Stimulated activated CD8-positive, alpha-beta memory T cell treated with anti-CD3 and anti-CD28 coated beads, Interleukin-15, amount 100 ng/mL, for 4 hours (primary cell): Measurements from ENCODE around the gene LRRC75A.
"Not testable (repeated sequence)": the region's sequence is repeated elsewhere in the genome, so short reads cannot be mapped to it uniquely, and the experiment has no call there.

ENCODE experiments used
- DNase-seq, 2 donors: peaks; one replicate each; pipeline ENCODE4 v3.0.0-alpha.2; 2020; ENCODE audit warnings: low read depth in 2 of 2

Gene LRRC75A

GRCh38 chr17:16472539-16472938, 19.5 kb downstream of the LRRC75A start:
- DNase-seq, result no peak

DNA sequence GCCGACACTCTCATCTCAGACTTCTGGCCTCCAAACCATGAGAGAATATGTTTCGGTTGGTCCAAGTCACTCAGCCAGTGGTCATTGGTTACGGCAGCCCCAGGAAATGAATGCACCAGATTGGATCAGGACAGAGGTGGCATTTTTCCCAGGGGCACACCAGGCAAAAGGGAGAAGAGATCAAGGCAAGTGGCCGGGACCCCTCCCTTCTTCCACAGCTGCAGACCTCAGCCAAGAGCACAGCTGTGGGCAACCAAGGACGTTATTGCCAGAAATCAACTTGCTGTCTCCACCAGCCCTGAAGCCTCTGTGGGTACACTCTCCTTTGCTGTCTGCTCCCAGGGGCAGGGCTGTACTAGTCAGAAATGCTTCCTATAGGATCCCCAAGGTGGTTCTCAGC, 20.7 kb downstream of the LRRC75A start:
- DNase-seq, result no peak

GRCh38 chr17:16470265-16470664, 21.7 kb downstream of the LRRC75A start:
- DNase-seq, result no peak

- no peak for DNase-seq
Observed at GRCh38 chr17:16468428-16468992, 23.5 kb downstream of the LRRC75A start.

GRCh38 chr17:16467886-16468285, 24.1 kb downstream of the LRRC75A start:
- no peak for DNase-seq

DNA sequence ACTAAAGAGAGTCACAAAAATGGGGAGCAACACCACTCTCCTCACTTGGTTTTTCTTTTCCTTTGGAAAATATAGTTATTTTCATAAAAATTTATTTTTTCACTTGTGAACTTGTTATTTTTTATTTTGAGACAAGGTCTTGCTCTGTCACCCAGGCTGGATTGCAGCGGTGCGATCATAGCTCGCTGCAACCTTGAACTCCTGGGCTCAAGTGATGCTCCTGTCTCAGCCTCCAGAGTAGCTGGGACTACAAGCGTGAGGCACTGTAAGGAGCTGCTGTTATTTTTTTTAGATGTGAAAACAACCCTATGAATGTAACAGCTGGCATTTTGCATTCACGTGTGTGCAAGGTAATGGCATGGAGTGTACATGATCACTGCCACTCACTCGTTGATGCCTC, 24.9 kb downstream of the LRRC75A start:
- DNase-seq, result no peak

GRCh38 chr17:16466407-16466806, 25.6 kb downstream of the LRRC75A start:
- DNase-seq, result no peak

GRCh38 chr17:16465861-16466338, 26.1 kb downstream of the LRRC75A start:
- no peak for DNase-seq

- DNase-seq, result no peak
Observed at GRCh38 chr17:16465052-16465312, 27.0 kb downstream of the LRRC75A start.

DNA sequence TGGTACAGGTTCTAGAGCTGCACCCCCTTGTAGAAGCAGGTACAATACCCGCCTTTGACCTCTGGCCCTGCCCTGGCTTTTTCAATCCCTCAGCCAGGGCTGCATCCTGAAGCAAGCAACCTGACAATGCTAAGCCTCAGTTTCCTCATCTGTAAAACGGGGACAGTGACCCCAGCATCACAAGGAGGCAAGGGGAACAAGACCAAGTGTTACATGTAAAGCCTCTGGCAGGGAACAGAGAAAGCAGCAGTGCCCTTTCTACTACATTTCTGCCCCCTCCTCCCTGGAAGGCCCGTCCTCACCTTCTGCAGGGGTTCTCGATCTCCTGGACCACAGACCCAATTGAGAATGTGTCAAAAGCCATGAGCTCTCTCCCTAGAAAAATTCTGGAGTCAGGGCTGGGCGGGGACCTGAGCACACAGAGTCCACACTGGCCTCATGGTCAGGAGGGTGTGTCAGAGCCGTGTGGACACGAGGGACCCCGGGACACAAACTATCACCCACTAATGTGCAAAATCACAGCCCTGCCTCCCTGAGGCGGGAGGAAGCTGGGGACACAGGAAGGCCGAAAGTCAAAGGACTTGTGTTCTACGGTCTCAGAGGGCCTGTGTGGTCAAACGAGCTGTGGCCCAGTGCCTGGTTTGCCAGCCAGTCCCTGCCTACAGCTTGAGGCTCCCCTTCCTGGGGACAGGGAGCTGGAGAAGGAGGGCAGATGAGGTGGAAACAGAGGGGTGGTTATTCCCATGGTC, 27.5 kb downstream of the LRRC75A start:
- no peak for DNase-seq

- no peak for DNase-seq
Observed at GRCh38 chr17:16463358-16464302, 28.4 kb downstream of the LRRC75A start.

- DNase-seq, result no peak
Observed at GRCh38 chr17:16462070-16462864, 29.7 kb downstream of the LRRC75A start.

DNA sequence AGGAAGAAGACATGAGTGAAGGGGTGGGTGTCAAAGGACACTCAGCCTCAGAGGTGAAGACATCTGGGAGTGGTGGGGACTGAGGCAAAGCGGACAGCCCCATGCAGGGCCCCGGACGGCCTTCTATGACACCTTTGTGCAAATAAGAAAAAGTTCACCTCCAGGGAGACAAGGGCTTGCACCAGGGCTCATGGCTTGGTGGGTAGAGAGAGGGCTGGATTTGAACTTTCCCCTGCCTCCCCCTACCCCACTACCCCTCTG, 30.5 kb downstream of the LRRC75A start:
- no peak for DNase-seq

DNA sequence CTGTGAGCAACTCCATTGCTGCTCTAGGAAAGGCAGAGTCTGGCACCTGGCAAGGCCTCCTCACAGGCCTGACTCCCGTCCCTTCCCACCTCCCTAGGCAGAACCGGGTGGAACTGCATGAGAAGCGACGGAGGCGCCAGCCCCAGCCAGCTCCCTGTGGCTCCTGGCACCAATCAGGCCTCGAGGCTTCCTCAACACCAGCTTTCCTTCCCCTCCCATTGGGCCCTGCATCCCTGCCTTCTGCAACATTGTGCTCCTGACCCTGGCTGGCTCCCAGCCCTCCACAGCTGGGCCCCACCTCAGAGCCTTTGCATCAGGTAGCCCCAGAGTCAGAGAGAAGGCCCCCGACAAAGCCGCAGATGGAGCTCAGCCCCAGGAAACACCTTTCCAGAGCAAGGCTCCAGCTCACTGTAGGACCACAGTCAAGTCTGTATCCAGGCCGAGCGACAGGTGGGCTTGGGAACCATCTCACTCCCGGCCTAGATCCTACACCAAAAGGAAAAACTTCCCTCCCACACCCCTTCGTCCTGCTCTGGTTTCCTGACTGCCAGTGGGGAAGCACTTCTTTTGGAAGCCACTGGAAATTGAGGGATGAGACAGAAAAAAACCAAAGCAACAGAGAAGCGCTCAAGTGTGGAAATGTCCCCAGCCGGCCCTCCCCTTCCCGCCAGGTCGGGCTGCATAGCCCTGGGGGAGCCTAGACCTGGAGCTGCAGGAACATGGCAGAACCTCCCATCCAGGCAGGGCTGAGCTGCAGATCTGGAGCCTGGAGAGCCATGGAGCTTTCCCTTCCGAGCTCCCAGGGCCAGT, 31.0 kb downstream of the LRRC75A start:
- no peak for DNase-seq

DNA sequence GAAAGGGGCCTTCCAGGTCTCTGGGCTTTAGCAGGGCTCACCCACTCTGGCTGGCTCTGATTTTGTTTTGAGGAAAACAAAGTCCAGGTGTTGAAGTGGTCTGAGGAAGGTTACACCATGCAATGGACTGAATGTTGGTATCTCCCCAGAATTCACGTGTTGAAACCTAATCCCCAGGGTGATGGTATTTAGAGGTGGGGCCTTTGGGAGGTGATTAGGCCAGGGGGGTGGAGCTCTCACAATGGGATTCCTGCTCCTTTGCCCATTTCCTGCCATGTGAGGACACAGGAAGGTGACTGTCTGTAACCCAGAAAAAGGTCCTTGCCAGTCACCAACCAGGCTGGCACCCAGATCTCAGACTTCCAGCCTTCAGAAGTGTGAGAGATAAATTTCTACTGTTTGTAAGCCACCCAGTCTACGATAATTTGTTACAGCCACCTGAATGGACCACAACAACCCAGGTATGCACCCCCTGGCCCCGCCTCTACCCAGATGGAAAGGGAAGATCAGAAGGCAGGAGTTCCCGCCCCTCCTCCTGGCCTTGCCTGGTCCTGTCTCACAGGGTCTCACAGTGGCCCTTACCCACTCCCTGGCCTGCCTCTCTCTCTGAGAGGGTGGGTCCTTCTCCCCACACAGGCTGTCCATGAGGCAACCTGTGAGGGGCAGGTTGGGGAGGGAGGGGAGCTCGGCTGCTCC, 32.0 kb downstream of the LRRC75A start:
- no peak for DNase-seq

- DNase-seq, result no peak
Observed at GRCh38 chr17:16459271-16459670, 32.7 kb downstream of the LRRC75A start.

- no peak for DNase-seq
Observed at GRCh38 chr17:16456742-16457316, 35.2 kb downstream of the LRRC75A start.

GRCh38 chr17:16455997-16456741, 35.8 kb downstream of the LRRC75A start:
- DNase-seq, result no peak

DNA sequence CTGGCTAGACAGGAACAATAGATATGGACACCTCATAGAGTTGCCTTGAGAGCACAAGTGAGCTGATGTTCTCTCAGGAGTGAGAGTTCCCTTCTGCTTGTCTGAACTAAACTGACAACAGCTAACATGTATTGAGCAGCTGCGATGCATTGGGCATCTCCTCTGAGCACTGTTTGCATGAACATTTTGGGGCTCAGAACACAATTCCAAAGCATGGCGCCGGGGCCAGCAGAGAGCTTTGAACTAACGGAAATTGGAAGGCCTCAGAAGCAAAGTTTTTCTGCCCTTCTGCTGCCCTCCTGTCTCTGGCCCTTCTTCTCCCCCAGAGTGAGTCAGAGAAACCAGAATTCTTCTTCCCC, 38.5 kb downstream of the LRRC75A start:
- DNase-seq, result no peak

GRCh38 chr17:16452268-16452667, 39.7 kb downstream of the LRRC75A start:
- not testable (repeated sequence) for DNase-seq
